Lower leg skin (tissue), 3 donors: Measurements from ENCODE around the gene KMT2D.

Source experiments
- CTCF ChIP-seq, 3 donors: fragments of 450-650 bp; IDR thresholded peaks; one replicate each; pipeline ENCODE4 v1.5.1; 2016; ENCODE audit warnings: antibody characterized with exemption in 3 of 3, mild to moderate bottlenecking in 3 of 3, moderate library complexity in 2 of 3
- POLR2A ChIP-seq, 2 donors: fragments of 450-650 bp; IDR thresholded peaks; one replicate each; pipeline ENCODE4 v1.6.1; 2016 to 2017; ENCODE audit warnings: antibody characterized with exemption in 2 of 2, mild to moderate bottlenecking in 1 of 2, moderate library complexity in 1 of 2

- TF ChIP-seq CTCF (IDR thresholded peaks at IDR 0.05) (no peak), POLR2A (IDR thresholded peaks at IDR 0.05) (no peak)
These were observed 18.6 kb downstream of the KMT2D start for GRCh38 chr12:49041881-49042484.
